A549 treated with dexamethasone at 1 μM for 4 hours (cell line): ENCODE results near the gene PARP4. TPM values are rescaled to one million over a fixed set of nuclear protein-coding genes. Genes with fewer than 3 reads are reported as not detected.

Experiments
- total RNA-seq: library from RNA; stranded (reverse); fragments of 200-300 nt; extraction: Qiagen RNA extraction; gene quantifications from 5 replicates; pipeline ENCODE4 v1.2.3, GENCODE V29; 2022

Gene PARP4
- 43.5 to 58.0 TPM (median 54.8 TPM) in 5 replicates for total RNA-seq

GRCh38 chr13:24512197-24512907 lies at the start of gene PARP4:
Gene PARP4, minus strand, starts transcription at chr13:24512778. Its CDS starts 9,002 bp downstream, at chr13:24503776.

Other genes starting within 250 kb of the PARP4 start
- gene C1QTNF9, start 203.2 kb downstream of the PARP4 start, total RNA-seq: not detected in 5 replicates
- 0.02 TPM in 2 of 5 replicates, not detected in the others for gene ATP12A, start 167.6 kb upstream of the PARP4 start, total RNA-seq